SK-N-SH (cell line): ENCODE data around the gene CDKAL1.

Experiments used
- CHD2 ChIP-seq: fragments of 150-350 bp; IDR thresholded peaks from 2 replicates; pipeline ENCODE4 v1.6.1; 2018; ENCODE audit warnings: low read length; ENCODE audit not compliant: partially characterized antibody
- ELF1 ChIP-seq: IDR thresholded peaks from 2 replicates; pipeline ENCODE4 v1.4.0; 2012
- EZH2phosphoT487 ChIP-seq: fragments of 200-600 bp; sonication (generic); IDR thresholded peaks from 2 replicates; pipeline ENCODE4 v1.6.1; 2017; ENCODE audit warnings: low read depth, mixed run types, mild to moderate bottlenecking, antibody characterized with exemption, moderate library complexity, borderline replicate concordance
- FOXM1 ChIP-seq: IDR thresholded peaks from 2 replicates; pipeline ENCODE4 v1.4.0; 2012; ENCODE audit warnings: low read depth, mild to moderate bottlenecking
- JUND ChIP-seq: IDR thresholded peaks from 2 replicates; pipeline ENCODE4 v1.4.0; 2012
- MAX ChIP-seq: IDR thresholded peaks from 2 replicates; pipeline ENCODE4 v1.4.0; 2012; ENCODE audit warnings: low read depth
- MXI1 ChIP-seq: IDR thresholded peaks from 2 replicates; pipeline ENCODE4 v1.6.1; 2012; ENCODE audit warnings: mild to moderate bottlenecking, low read depth, low read length, improper control_type of control experiment
- NFIC ChIP-seq: IDR thresholded peaks from 2 replicates; pipeline ENCODE4 v1.4.0; 2012; ENCODE audit warnings: borderline replicate concordance
- NRF1 ChIP-seq: IDR thresholded peaks from 2 replicates; pipeline ENCODE4 v1.6.1; 2012; ENCODE audit warnings: low read depth, mild to moderate bottlenecking, low read length
- POLR2AphosphoS5 ChIP-seq: IDR thresholded peaks from 2 replicates; pipeline ENCODE4 v1.6.1; 2012; ENCODE audit warnings: low read depth, low read length
- RCOR1 ChIP-seq: fragments of 150-350 bp; IDR thresholded peaks from 2 replicates; pipeline ENCODE4 v1.6.1; 2017; ENCODE audit warnings: antibody characterized with exemption, low read length
- TF ChIP-seq, protein P1 (sequence below): fragments of 200-600 bp; sonication (generic); IDR thresholded peaks from 2 replicates; pipeline ENCODE4 v1.6.1; 2017; ENCODE audit warnings: antibody characterized with exemption, mild to moderate bottlenecking, moderate library complexity
- TF ChIP-seq, protein P2 (sequence below): IDR thresholded peaks from 2 replicates; pipeline ENCODE4 v1.4.0; 2012; ENCODE audit warnings: low read depth, borderline replicate concordance

DNA sequence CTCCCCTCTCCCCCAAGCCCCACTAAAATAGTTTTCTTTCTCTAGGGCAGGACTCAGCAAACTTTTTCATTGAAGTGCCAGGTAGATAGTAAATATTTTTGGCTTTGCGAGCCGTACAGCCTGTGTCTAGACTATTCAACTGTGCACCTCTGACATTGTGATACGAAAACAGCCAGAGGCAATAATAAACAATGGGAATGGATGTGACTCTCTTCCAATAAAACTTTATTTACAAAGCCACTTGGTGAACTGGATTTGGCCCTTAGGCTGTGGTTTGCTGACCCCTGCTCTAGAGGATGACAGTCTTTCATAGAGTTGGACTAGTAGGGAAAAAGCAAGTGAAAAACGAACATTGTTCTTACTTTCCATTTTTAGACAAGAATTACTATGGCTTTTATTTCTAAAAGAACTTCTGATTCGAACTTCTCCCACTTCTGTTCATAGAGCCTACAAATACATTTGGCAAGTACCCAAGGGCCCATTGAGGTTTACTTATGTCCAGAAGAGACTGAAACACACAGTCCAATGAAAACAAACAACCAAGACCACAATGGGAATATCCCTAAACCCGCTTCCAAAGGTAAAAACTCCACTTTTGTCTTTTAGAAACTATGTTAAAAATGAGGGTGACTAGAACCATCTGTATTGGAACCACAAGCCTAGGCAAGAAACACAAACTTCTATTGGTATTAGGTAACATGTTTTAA lies 46.4 kb upstream of the CDKAL1 start:
- TF ChIP-seq NRF1, result no peak
- TF ChIP-seq, protein P1, sequence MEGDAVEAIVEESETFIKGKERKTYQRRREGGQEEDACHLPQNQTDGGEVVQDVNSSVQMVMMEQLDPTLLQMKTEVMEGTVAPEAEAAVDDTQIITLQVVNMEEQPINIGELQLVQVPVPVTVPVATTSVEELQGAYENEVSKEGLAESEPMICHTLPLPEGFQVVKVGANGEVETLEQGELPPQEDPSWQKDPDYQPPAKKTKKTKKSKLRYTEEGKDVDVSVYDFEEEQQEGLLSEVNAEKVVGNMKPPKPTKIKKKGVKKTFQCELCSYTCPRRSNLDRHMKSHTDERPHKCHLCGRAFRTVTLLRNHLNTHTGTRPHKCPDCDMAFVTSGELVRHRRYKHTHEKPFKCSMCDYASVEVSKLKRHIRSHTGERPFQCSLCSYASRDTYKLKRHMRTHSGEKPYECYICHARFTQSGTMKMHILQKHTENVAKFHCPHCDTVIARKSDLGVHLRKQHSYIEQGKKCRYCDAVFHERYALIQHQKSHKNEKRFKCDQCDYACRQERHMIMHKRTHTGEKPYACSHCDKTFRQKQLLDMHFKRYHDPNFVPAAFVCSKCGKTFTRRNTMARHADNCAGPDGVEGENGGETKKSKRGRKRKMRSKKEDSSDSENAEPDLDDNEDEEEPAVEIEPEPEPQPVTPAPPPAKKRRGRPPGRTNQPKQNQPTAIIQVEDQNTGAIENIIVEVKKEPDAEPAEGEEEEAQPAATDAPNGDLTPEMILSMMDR, result no peak
- no peak for TF ChIP-seq JUND
- no peak for TF ChIP-seq MAX
- TF ChIP-seq POLR2AphosphoS5, result no peak
- TF ChIP-seq ELF1, result no peak
- TF ChIP-seq EZH2phosphoT487, result no peak
- TF ChIP-seq, protein P2, sequence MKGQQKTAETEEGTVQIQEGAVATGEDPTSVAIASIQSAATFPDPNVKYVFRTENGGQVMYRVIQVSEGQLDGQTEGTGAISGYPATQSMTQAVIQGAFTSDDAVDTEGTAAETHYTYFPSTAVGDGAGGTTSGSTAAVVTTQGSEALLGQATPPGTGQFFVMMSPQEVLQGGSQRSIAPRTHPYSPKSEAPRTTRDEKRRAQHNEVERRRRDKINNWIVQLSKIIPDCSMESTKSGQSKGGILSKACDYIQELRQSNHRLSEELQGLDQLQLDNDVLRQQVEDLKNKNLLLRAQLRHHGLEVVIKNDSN, result no peak
- no peak for TF ChIP-seq FOXM1
- TF ChIP-seq MXI1, result no peak
- no peak for TF ChIP-seq NFIC
- no peak for TF ChIP-seq RCOR1
- no peak for TF ChIP-seq CHD2
